ENCODE data around the gene PRKAA1. TPM values are rescaled to one million over a fixed set of nuclear protein-coding genes. Genes with fewer than 3 reads are reported as not detected.
A peak's percentile ranks its signal among the peaks of the same experiment; 100 is the strongest.

Gene PRKAA1
- total RNA-seq = 75.1 and 79.5 TPM in 2 replicates
- long read RNA-seq, full-length matches to known transcripts = 34 of 56 reads
- long read RNA-seq, partial matches to known transcripts = 9 of 56 reads
- long read RNA-seq, other reads (novel, unspliced or antisense) = 13 of 56 reads

DNA sequence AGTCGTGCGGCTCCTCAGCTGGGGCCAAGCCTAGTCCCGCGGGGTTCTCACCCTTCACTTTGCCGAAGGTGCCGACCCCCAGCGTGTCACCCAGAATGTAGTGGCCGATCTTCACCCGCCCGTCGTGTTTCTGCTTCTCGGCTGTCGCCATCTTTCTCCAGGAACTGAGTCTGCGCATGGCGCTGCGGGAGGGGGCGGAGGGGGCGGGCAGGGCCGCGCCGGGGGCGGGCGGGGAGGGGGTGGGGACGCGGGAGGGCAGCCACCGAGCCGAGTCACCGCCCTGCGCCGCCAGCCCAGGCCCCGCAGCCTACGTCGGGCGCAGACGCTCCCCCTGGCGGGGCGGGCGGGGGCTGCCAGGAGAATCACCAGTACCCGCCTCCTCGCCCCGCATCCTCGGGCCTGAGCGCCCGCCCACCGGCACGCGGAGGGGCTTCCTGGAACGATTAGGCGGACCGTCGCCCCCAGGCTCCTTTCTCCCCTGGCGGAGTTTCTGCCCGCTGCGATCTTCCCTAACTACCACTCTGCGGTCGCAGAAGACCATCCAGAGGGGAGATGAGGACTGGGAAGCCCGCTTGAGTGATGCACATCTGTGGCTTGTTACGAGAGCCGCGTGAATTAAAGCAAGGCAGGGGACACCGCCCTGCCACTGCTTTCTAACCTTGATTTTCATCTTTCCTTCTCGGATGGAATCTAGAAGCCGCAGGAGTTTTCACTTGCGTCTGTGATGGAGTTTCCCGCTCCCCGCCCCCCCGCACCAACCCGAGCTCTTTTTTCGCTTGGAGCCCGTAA, at the start of gene PRKAA1:
PRKAA1 (minus strand) TSS at position 363 of the 789 bp plus-strand sequence; CDS start at position 178, 185 bp downstream.
- H3K27me3 Mint-ChIP-seq = no peaks in the 10 kb centered on the region
- H3K9me3 Mint-ChIP-seq (ENCODE audit: low read depth) = no peaks in the 10 kb centered on the region
- H3K36me3 Mint-ChIP-seq (ENCODE audit: insufficient read depth) = peaks cover 9% of the 10 kb centered on the region
- TF ChIP-seq, protein P1, sequence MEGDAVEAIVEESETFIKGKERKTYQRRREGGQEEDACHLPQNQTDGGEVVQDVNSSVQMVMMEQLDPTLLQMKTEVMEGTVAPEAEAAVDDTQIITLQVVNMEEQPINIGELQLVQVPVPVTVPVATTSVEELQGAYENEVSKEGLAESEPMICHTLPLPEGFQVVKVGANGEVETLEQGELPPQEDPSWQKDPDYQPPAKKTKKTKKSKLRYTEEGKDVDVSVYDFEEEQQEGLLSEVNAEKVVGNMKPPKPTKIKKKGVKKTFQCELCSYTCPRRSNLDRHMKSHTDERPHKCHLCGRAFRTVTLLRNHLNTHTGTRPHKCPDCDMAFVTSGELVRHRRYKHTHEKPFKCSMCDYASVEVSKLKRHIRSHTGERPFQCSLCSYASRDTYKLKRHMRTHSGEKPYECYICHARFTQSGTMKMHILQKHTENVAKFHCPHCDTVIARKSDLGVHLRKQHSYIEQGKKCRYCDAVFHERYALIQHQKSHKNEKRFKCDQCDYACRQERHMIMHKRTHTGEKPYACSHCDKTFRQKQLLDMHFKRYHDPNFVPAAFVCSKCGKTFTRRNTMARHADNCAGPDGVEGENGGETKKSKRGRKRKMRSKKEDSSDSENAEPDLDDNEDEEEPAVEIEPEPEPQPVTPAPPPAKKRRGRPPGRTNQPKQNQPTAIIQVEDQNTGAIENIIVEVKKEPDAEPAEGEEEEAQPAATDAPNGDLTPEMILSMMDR (IDR thresholded peaks at IDR 0.05; ENCODE audit: unreplicated experiment) = peak; percentile 74
- H3K4me3 Mint-ChIP-seq (ENCODE audit: low read depth) = peak within 1 kb of the TSS; percentile 91
- DNase-seq (ENCODE audit: low spot score, unreplicated experiment) = peak; percentile 92
- H3K4me1 Mint-ChIP-seq (ENCODE audit: low read depth) = peaks cover 25% of the 10 kb centered on the region
- peak within 1 kb of the TSS; percentile 98 for H3K27ac Mint-ChIP-seq

DNA sequence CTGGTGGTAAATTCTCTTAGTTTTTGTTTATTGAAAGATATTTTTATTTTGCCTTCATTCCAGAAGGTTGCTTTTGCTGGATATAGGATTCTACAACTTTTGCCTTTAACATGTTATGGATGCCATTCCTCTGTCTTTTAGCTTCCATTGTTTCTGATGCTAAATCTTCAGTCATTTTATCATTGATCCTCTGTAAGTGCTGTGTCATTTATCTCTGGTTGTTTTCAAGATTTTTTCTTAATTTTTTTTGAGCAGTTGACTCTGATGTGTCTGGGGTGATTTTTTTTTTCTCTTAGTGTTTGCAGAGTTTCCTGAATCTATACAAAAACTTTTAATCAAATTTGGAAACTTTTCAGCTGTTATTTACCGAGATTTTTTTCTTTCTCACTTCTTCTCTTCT, 49.4 kb upstream of the PRKAA1 start:
- Mint-ChIP-seq H3K4me3 (ENCODE audit: low read depth) (no peak overlapping the region), H3K36me3 (ENCODE audit: insufficient read depth) (no peaks in the 10 kb centered on the region), H3K27me3 (no peaks in the 10 kb centered on the region), H3K4me1 (ENCODE audit: low read depth) (peaks cover 10% of the 10 kb centered on the region), H3K27ac (no peak overlapping the region), H3K9me3 (ENCODE audit: low read depth) (no peaks in the 10 kb centered on the region)
- TF ChIP-seq, protein P1 (IDR thresholded peaks at IDR 0.05; ENCODE audit: unreplicated experiment) = no peak
- no peak for DNase-seq (ENCODE audit: low spot score, unreplicated experiment)

DNA sequence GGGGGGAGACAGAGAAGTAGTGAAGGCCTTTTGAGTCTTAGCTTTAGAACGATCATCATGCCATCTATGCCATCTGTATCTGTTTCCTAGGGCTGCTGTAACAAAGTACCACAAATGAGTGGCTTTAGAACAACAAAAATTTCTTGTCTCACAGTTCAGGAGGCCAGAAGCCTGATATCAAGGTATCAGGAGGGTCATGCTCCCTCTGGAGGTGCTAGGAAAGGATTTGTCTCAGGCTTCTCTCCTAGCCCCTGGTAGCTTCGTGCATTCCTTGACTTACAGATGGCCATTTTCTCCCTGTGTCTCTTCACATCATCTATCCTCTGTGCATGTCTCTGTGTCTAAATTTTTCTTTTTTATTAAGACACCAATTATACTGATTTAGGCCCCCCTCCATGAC, 48.2 kb upstream of the PRKAA1 start:
- no peak overlapping the region for H3K4me3 Mint-ChIP-seq (ENCODE audit: low read depth)
- H3K4me1 Mint-ChIP-seq (ENCODE audit: low read depth) = peaks cover 12% of the 10 kb centered on the region
- H3K27ac Mint-ChIP-seq = no peak overlapping the region
- TF ChIP-seq, protein P1 (IDR thresholded peaks at IDR 0.05; ENCODE audit: unreplicated experiment) = no peak
- H3K36me3 Mint-ChIP-seq (ENCODE audit: insufficient read depth) = no peaks in the 10 kb centered on the region
- DNase-seq (ENCODE audit: low spot score, unreplicated experiment) = no peak
- H3K9me3 Mint-ChIP-seq (ENCODE audit: low read depth) = no peaks in the 10 kb centered on the region
- H3K27me3 Mint-ChIP-seq = no peaks in the 10 kb centered on the region

DNA sequence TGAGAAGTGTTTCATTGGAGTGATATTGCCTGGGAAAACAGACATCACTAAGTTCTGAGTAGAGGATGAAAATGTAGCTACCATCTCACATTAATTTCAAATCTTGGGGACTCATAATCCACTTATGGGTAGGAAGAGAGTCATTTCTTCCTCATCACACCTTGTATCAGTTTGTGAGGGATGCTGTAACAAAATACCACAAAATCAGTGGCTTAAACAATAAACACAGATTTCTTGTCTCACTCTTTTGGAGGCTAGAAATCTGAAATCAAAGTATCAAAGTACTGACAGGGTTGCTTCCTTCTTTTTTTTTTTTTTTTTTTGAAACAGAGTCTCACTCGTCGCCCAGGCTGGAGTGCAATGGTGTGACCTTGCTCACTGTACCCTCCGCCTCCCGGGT, 46.4 kb upstream of the PRKAA1 start:
- H3K4me3 Mint-ChIP-seq (ENCODE audit: low read depth) = no peak overlapping the region
- no peak overlapping the region for H3K27ac Mint-ChIP-seq
- no peaks in the 10 kb centered on the region for H3K27me3 Mint-ChIP-seq
- peaks cover 13% of the 10 kb centered on the region for H3K4me1 Mint-ChIP-seq (ENCODE audit: low read depth)
- TF ChIP-seq, protein P1 (IDR thresholded peaks at IDR 0.05; ENCODE audit: unreplicated experiment) = no peak
- H3K36me3 Mint-ChIP-seq (ENCODE audit: insufficient read depth) = no peaks in the 10 kb centered on the region
- no peaks in the 10 kb centered on the region for H3K9me3 Mint-ChIP-seq (ENCODE audit: low read depth)
- DNase-seq (ENCODE audit: low spot score, unreplicated experiment) = no peak

DNA sequence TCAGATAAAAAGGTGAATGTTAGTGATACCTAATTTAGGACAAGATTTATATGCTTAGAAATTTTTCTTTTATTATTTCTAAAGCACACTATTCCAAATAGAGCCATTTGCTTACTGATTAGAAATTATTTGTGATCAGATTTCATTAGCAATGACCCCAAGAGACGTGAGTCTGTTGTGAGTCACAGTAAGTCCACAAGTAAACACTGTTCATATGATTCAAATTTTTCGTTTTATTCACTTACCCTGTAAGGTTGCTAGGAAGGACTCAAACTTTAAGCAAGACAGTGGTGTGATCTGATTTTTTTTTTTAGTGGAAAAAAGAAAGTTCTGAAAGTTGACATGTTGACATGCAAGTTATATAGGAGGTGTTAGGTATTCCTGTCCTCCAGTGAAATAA, 44.2 kb upstream of the PRKAA1 start:
- H3K27me3 Mint-ChIP-seq = no peaks in the 10 kb centered on the region
- peaks cover 13% of the 10 kb centered on the region for H3K4me1 Mint-ChIP-seq (ENCODE audit: low read depth)
- TF ChIP-seq, protein P1 (IDR thresholded peaks at IDR 0.05; ENCODE audit: unreplicated experiment) = no peak
- no peaks in the 10 kb centered on the region for H3K9me3 Mint-ChIP-seq (ENCODE audit: low read depth)
- no peaks in the 10 kb centered on the region for H3K36me3 Mint-ChIP-seq (ENCODE audit: insufficient read depth)
- H3K4me3 Mint-ChIP-seq (ENCODE audit: low read depth) = no peak overlapping the region
- no peak for DNase-seq (ENCODE audit: low spot score, unreplicated experiment)
- H3K27ac Mint-ChIP-seq = no peak overlapping the region
